Measurements from ENCODE around the gene FRAT1. TPM values are rescaled to one million over a fixed set of nuclear protein-coding genes. Genes with fewer than 3 reads are reported as not detected.

FRAT1 gene
- total and polyA plus RNA-seq, 10 donors = 6.0 to 27.2 (median 15.0) TPM

DNA sequence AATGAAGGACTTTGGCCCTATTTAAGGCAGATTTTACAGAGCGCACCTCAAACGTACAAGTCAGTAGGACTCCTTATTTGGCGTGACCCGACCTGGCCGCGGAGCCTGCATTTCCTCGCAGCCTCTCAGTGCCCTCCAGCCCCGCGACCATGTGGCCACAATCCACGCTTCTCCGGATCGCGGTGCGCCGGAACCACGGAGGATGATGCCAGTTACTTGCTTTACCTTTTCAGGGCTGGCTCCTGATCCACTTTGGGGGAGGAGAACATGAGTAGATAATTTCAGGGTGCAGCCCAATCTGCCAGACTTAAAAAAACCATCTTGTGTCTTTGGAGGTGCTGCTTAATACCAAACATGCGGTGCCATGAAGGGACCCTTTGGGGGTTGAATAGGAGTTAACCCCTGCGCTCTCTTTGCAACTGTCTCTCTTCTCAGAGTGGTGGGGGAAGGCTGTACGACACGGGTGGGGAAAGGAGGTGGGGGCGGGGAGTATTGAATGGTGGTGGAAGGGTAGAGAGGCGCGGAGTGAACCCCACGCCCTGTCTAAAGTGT, 1.5 kb downstream of the FRAT1 start:
- H3K9me3 ChIP-seq = no peaks in the 10 kb centered on the region
- peak overlapping the region; percentile 98 to 99 (median 99) for H3K27ac ChIP-seq
- TF ChIP-seq POLR2A (IDR thresholded peaks at IDR 0.05) = no peak
- no peak for TF ChIP-seq POLR2AphosphoS5 (IDR thresholded peaks at IDR 0.05)
- TF ChIP-seq, protein P1, sequence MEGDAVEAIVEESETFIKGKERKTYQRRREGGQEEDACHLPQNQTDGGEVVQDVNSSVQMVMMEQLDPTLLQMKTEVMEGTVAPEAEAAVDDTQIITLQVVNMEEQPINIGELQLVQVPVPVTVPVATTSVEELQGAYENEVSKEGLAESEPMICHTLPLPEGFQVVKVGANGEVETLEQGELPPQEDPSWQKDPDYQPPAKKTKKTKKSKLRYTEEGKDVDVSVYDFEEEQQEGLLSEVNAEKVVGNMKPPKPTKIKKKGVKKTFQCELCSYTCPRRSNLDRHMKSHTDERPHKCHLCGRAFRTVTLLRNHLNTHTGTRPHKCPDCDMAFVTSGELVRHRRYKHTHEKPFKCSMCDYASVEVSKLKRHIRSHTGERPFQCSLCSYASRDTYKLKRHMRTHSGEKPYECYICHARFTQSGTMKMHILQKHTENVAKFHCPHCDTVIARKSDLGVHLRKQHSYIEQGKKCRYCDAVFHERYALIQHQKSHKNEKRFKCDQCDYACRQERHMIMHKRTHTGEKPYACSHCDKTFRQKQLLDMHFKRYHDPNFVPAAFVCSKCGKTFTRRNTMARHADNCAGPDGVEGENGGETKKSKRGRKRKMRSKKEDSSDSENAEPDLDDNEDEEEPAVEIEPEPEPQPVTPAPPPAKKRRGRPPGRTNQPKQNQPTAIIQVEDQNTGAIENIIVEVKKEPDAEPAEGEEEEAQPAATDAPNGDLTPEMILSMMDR (IDR thresholded peaks at IDR 0.05 in 8 of 11, conservative IDR thresholded peaks at IDR 0.05 in 3 of 11) = no peak
- H3K4me3 ChIP-seq = peak overlapping the region; percentile 53 to 96 (median 87)
- H3K27me3 ChIP-seq (replicated peaks in 1 of 7) = no peaks in the 10 kb centered on the region
- peak; percentile 87 for DNase-seq
- peaks cover 17 to 72% (median 39%) of the 10 kb centered on the region in 6 donors for H3K4me1 ChIP-seq
- intact Hi-C loops (cut with DNase I; ENCODE audit: low total_unique reads) = no loop called here
- 3 to 7% (median 5%) methylated on average over 20 to 24 of the region's 24 CpGs for WGBS, 5 donors
- H3K36me3 ChIP-seq = no peaks in the 10 kb centered on the region

- Histone ChIP-seq H3K4me1 (peaks cover 17 to 66% (median 39%) of the 10 kb centered on the region in 6 donors), H3K4me3 (peak overlapping the region; percentile 53 to 96 (median 87)), H3K27ac (peak overlapping the region; percentile 98 to 99 (median 99)), H3K36me3 (peaks cover 0 to 2% (median 0%) of the 10 kb centered on the region in 6 donors), H3K9me3 (no peaks in the 10 kb centered on the region), H3K27me3 (replicated peaks in 1 of 7) (no peaks in the 10 kb centered on the region)
- peak; percentile 88 for DNase-seq
- TF ChIP-seq POLR2A (IDR thresholded peaks at IDR 0.05) = no peak
- TF ChIP-seq POLR2AphosphoS5 (IDR thresholded peaks at IDR 0.05) = peak; percentile 51 to 77 (median 70)
- TF ChIP-seq, protein P1 (IDR thresholded peaks at IDR 0.05 in 8 of 11, conservative IDR thresholded peaks at IDR 0.05 in 3 of 11) = no peak
- WGBS, 5 donors = 5 to 9% (median 6%) methylated on average over 26 to 38 of the region's 38 CpGs
- intact Hi-C loops (cut with DNase I; ENCODE audit: low total_unique reads) = no loop called here
Observed at GRCh38 chr10:97321032-97321803, 2.1 kb downstream of the FRAT1 start.

DNA sequence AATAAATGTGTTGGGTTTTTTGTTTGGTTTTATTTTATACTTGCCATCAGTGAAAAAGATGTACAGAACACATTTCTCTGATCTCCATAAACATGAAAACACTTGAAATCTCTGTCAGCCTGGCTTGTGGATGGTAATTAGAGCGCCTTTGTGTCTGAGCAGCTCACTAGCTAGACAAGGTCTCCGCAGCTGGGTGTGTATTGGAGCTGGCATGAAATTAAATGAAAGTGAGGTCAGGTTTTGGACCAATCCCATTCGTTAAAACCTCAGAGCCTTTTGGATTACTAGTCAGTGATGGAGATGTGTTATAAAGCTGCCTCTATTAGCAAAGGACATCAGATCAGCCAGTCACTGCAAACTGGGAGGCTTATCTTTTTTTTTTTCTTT, 2.7 kb downstream of the FRAT1 start:
- Histone ChIP-seq H3K36me3 (peaks cover 0 to 7% (median 0%) of the 10 kb centered on the region in 6 donors), H3K27ac (peak overlapping the region in 7 of 8 donors; percentile 98 to 99 (median 99)), H3K27me3 (replicated peaks in 1 of 7) (no peaks in the 10 kb centered on the region), H3K4me1 (peaks cover 17 to 63% (median 40%) of the 10 kb centered on the region in 6 donors), H3K4me3 (peak overlapping the region in 5 of 8 donors; percentile 67 to 96 (median 88)), H3K9me3 (no peaks in the 10 kb centered on the region)
- WGBS, 5 donors = 72 to 82% (median 80%) methylated on average over 3 of the region's 3 CpGs
- TF ChIP-seq, protein P1 (IDR thresholded peaks at IDR 0.05 in 8 of 11, conservative IDR thresholded peaks at IDR 0.05 in 3 of 11) = no peak
- no peak for TF ChIP-seq POLR2A (IDR thresholded peaks at IDR 0.05)
- no peak for TF ChIP-seq POLR2AphosphoS5 (IDR thresholded peaks at IDR 0.05)
- intact Hi-C loops (cut with DNase I; ENCODE audit: low total_unique reads) = no loop called here
- DNase-seq = no peak

GRCh38 chr10:97323501-97323900, 4.4 kb downstream of the FRAT1 start:
- Histone ChIP-seq H3K9me3 (no peaks in the 10 kb centered on the region), H3K4me3 (no peak overlapping the region), H3K27me3 (replicated peaks in 1 of 7) (no peaks in the 10 kb centered on the region), H3K27ac (no peak overlapping the region), H3K36me3 (peaks cover 0 to 17% (median under 1%) of the 10 kb centered on the region in 6 donors), H3K4me1 (peaks cover 17 to 63% (median 41%) of the 10 kb centered on the region in 6 donors)
- no peak for DNase-seq
- intact Hi-C loops (cut with DNase I; ENCODE audit: low total_unique reads) = no loop called here
- WGBS, 5 donors = 82 to 94% (median 83%) methylated on average over 4 of the region's 4 CpGs
- TF ChIP-seq, protein P1 (IDR thresholded peaks at IDR 0.05 in 8 of 11, conservative IDR thresholded peaks at IDR 0.05 in 3 of 11) = no peak
- no peak for TF ChIP-seq POLR2A (IDR thresholded peaks at IDR 0.05)
- TF ChIP-seq POLR2AphosphoS5 (IDR thresholded peaks at IDR 0.05) = no peak

Data from spleen (tissue), 11 donors.